ENCODE measurements around the gene ID1.
"Not testable (repeated sequence)": the region's sequence is repeated elsewhere in the genome, so short reads cannot be mapped to it uniquely, and the experiment has no call there.

The ID1 gene

GRCh38 chr20:31573555-31574321 is 31.4 kb upstream of the ID1 start:
- DNase-seq: no peak

GRCh38 chr20:31574986-31575385 is 30.1 kb upstream of the ID1 start:
- not testable (repeated sequence) for DNase-seq

GRCh38 chr20:31576751-31577150 is 28.3 kb upstream of the ID1 start:
- no peak for DNase-seq

- DNase-seq: no peak
These were observed 27.9 kb upstream of the ID1 start for GRCh38 chr20:31577194-31577593.

GRCh38 chr20:31578448-31579138 is 26.5 kb upstream of the ID1 start:
- no peak for DNase-seq

GRCh38 chr20:31579245-31579644 is 25.8 kb upstream of the ID1 start:
- DNase-seq: no peak

- not testable (repeated sequence) for DNase-seq
These were observed 25.0 kb upstream of the ID1 start for GRCh38 chr20:31579941-31580651.

- no peak for DNase-seq
These were observed 24.4 kb upstream of the ID1 start for GRCh38 chr20:31580706-31581105.

- no peak for DNase-seq
These were observed 23.7 kb upstream of the ID1 start for GRCh38 chr20:31581391-31581790.

- no peak for DNase-seq
These were observed 17.3 kb upstream of the ID1 start for GRCh38 chr20:31587545-31588389.

GRCh38 chr20:31590717-31591225 is 14.3 kb upstream of the ID1 start:
- no peak for DNase-seq

- no peak for DNase-seq
These were observed 11.7 kb upstream of the ID1 start for GRCh38 chr20:31593221-31594001.

- DNase-seq: no peak
These were observed 11.0 kb upstream of the ID1 start for GRCh38 chr20:31594002-31594557.

GRCh38 chr20:31594558-31595379 is 10.3 kb upstream of the ID1 start:
- no peak for DNase-seq

GRCh38 chr20:31595380-31595653 is 9.8 kb upstream of the ID1 start:
- DNase-seq: no peak

- DNase-seq: no peak
These were observed 9.3 kb upstream of the ID1 start for GRCh38 chr20:31595654-31596411.

- DNase-seq: not testable (repeated sequence)
These were observed 8.7 kb upstream of the ID1 start for GRCh38 chr20:31596412-31596715.

GRCh38 chr20:31596831-31597480 is 8.1 kb upstream of the ID1 start:
- DNase-seq: no peak

- DNase-seq: no peak
These were observed 7.6 kb upstream of the ID1 start for GRCh38 chr20:31597481-31597855.

- DNase-seq: no peak
These were observed 2.7 kb upstream of the ID1 start for GRCh38 chr20:31602431-31602778.
